SH-SY5Y (cell line): ENCODE measurements around the gene MLLT3.

Experiments used
- GATA2 ChIP-seq: IDR thresholded peaks from 2 replicates; pipeline ENCODE4 v1.6.1; 2011; ENCODE audit warnings: mild to moderate bottlenecking, low read depth, low read length
- GATA3 ChIP-seq: IDR thresholded peaks from 2 replicates; pipeline ENCODE4 v1.6.1; 2011; ENCODE audit warnings: low read depth, mild to moderate bottlenecking, low read length, moderate library complexity

The MLLT3 gene

GRCh38 chr9:20592673-20593072, 29.6 kb downstream of the MLLT3 start:
- no peak for TF ChIP-seq GATA3
- TF ChIP-seq GATA2: no peak

- TF ChIP-seq GATA3 (no peak), GATA2 (no peak)
These were observed 31.1 kb downstream of the MLLT3 start for GRCh38 chr9:20591223-20591622.

DNA sequence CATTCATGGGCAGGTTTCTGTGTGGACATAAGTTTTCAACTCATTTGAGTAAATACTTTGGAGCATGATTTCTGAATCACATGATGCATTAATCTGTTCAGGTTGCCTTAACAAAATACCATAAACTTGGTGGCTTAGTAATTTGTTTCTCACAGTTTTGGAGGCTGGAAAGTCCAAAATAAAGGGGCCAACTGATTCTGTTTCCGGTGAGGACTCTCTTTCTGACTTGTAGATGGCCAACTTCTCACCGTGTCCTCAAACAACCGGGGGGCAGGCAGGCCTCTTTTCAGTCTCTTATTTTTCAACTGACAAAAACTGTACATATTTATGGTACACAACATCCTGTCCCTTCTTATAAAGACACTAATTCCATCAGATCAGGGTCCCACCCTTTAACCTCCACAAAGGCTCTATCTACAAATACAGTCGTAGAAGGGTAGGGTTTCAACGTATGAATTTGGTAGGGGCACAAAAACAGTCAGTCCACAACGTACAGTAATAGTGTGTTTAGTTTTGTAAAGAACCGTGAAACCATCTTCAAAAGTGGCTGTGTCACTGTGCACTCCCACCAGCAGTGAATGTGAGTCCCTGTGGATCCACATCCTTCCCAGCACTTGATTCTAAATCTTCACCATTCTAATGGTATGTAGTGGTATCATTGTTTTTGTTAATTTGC, 37.2 kb downstream of the MLLT3 start:
- TF ChIP-seq GATA2 (no peak), GATA3 (no peak)

- TF ChIP-seq GATA3: no peak
- no peak for TF ChIP-seq GATA2
These were observed 40.1 kb downstream of the MLLT3 start for GRCh38 chr9:20582150-20582549.

DNA sequence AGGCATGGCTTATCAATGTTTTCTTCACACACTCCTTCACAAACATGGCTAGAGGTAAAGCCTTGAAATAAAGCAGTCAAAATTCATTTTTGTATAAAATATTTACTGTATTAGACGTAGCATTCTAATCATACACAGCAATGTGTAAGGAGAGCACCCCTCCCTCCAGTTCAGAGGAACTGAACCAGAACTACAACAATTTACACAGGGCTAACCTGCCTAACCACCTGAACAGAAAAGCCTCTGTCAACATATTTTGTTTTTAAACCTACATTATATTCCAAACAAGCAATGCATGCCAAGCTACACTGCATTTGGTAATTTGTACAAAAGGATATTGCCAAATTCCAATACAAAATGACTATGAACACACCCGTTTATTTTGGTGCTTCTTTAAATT, 41.6 kb downstream of the MLLT3 start:
- TF ChIP-seq GATA2: no peak
- no peak for TF ChIP-seq GATA3

DNA sequence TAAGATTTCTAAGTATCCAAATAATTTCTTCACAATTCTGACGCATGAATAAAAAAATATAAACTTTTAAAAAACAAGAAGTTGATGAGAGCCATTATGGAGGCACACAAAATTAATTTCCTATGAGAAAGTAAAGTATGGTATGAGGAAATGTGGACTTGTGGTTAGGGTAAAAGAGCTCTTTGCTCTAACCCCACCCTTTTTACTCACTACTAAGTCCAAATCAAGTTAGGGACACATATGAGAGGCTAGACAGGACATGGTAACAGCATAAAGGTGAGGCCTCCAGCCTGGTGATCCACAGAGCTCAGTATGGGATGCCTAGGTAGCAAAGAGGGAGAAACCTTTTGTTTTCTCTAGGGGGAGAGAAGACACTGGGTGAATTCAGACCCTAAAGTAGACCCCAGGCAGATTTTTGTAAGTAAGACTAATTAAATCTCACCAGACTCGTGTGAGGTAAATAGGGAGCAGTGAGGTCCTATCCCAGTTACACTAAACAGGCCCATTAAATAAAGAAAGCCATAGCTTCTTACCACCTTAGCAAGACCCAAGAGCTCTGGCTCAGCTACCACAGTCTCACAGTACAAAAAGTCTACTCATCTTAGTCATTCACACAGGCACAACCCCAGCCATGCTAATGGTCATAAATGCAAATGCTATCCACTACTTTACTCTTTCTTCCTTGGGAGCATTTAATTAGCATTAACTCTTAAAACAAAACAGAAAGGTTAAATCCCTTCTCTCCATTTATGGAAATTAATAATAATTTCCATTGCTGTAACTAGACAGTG, 42.6 kb downstream of the MLLT3 start:
- TF ChIP-seq GATA3 (no peak), GATA2 (no peak)

- TF ChIP-seq GATA2: no peak
These were observed 49.3 kb downstream of the MLLT3 start for GRCh38 chr9:20573023-20573422.

DNA sequence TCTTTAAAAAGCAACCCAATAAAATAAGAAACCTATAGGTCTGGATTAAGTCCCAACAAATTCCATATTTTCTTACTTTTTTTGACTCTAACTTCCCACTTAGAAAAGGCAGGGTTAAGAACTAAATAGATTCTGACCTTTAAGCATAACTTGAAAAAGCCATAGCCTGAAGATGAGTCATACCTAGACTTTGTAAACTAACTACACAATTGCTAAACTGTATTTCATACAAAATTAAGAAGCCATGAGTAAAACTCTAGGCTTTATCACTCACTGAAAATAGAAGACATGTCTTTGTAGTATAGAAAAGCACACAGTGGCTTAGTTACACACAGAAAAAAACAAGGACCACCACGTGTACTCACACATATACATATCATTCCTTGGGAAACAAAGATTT, 51.5 kb downstream of the MLLT3 start:
- TF ChIP-seq GATA2 (no peak), GATA3 (no peak)

DNA sequence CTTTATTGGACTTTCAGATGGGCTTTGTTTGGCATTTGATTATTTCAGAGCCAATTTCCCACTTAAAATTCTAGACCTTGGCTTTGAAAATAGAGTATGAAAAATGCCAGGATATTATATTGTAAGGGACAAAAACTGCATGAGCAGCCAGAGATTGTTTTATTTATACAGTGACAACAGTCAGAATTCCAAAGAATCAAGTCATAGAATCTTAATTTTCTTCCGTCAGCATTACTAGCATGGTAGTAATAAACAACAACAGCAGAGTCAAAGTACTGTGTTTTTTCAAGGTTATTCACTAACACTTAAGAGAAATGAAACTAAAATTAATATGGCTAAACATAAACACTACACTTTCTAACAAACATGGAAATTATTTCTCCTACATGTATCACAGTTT, 52.2 kb downstream of the MLLT3 start:
- TF ChIP-seq GATA3: no peak
- TF ChIP-seq GATA2: no peak

DNA sequence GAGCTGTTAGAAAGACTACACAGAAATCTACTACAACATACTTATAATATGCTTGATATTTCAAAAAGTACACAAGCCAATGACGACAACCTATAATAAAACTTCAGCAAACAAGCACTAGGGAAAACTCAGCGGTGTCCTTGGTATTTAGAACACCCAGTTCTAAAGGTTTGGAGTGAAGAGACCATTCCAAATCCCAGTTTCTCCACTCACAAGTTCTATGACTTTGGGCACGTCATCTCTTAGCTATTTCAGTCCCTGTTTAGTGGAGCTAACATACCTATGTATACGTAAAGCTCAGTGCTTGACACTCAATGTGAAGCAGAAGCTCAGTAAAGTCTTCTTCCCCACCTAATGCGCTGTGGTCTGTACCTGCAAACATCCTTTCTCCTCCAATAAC, 52.8 kb downstream of the MLLT3 start:
- TF ChIP-seq GATA2 (no peak), GATA3 (no peak)

DNA sequence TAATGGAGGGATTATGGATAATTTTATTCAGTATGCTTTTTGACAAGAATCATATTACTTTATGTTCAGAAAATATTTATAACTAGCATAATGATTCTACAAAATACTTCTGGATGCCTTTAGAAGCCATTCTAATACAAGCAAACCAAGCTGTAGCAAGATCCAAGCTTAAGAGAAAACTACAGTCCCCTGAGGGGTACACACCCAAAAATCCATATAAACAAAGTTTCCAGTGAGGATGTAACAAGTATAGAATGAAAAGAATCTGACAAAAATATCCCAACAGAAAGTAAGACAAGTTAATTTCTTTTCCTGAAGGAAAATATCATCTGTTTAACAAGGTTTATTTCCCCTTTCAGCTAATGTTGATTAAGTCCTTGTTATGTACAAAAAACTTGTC, 53.9 kb downstream of the MLLT3 start:
- TF ChIP-seq GATA3 (no peak), GATA2 (no peak)

- TF ChIP-seq GATA2: no peak
- no peak for TF ChIP-seq GATA3
These were observed 55.9 kb downstream of the MLLT3 start for GRCh38 chr9:20566401-20566800.

DNA sequence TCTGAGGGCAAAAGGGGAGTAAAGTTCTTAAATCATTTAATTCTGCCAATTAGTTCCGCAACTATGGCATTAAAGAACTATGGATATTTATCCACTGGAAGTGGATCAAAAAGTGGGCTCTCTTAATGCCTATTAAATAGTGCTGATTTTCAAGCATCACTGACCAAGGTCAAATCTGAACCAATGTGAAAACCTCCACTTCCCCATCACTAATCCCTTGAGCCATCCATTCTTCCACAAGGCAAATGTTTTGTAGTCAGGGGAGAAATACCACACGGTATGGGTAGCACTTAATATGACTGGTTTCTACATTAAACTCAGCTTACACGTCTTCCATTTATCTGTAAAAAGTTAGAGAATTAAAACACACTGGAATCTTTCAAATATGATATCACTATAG, 57.6 kb downstream of the MLLT3 start:
- TF ChIP-seq GATA2: no peak

DNA sequence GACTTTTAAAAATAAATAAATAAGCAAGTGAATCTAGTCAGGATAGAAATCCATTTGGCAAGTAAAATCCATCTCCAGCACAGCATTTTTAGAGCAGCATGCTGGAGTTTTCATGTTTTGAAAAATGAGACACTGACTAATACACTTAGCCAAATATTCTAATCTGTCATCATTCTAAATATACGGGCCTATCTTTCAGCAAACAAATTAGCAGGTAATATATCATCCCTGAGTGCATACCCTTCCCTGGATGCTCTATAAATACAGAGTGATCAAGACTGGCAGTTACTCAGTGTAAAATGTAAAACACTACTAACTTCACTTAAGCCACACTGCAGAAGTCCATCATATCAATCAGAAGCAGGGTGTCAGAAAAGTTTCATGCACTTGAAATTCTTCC, 58.4 kb downstream of the MLLT3 start:
- TF ChIP-seq GATA2 (no peak), GATA3 (no peak)

GRCh38 chr9:20562051-20562450, 60.2 kb downstream of the MLLT3 start:
- TF ChIP-seq GATA2 (no peak), GATA3 (no peak)
